ENCODE data around the gene KCNJ1. TPM values are rescaled to one million over a fixed set of nuclear protein-coding genes. Genes with fewer than 3 reads are reported as not detected.

Gene KCNJ1
- polyA plus RNA-seq, 3 donors, result 69.9 to 91.8 (median 71.7) TPM

- no peak for DNase-seq
Measured at GRCh38 chr11:128825050-128825784, 41.9 kb downstream of the KCNJ1 start.

GRCh38 chr11:128824191-128825049 is 42.7 kb downstream of the KCNJ1 start:
- DNase-seq, result peak; percentile 79

DNA sequence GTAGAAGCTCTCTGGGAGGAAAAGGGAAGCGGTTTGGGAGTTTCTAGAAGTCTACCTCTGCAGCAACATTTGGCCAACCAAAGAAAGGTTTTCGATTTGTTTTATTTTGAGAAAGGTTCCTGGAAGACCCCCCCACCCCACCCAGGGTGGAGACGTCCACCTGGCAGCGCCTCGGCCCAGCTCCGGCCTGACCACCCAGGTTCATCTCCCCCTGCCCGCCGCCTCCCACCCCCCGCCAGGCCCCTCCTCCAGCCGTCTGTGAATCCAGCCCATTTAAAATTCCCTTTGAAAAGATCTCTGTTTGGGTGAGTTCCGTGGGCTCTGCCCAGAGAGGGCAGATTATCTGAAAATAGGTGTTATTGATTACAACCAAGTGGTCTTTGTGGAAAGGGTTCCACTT is 43.3 kb downstream of the KCNJ1 start:
- no peak for DNase-seq

GRCh38 chr11:128822130-128822529 is 45.0 kb downstream of the KCNJ1 start:
- no peak for DNase-seq

- DNase-seq, result no peak
Measured at GRCh38 chr11:128821556-128821955, 45.5 kb downstream of the KCNJ1 start.

DNA sequence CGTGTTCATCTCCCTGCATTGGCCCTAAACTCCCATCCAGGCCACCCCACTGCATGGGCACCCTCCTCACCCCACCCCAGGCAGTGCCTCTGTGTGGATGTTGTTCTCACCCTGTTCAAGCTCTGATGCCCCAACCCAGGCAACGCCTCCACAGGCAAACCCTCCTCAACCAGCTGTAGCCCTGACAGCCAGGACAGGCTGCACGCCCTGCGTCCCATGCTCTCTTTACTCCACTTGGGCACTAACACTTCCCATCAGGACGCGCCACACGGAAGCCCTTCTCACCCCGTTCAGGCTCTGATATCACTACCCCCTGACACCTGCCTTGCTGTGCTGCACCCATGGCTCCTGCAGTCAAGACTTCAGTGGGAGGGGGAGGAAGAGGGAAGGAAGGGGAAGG is 47.9 kb downstream of the KCNJ1 start:
- DNase-seq, result no peak

- peak; percentile 84 for DNase-seq
Measured at GRCh38 chr11:128814856-128815705, 52.0 kb downstream of the KCNJ1 start.

DNA sequence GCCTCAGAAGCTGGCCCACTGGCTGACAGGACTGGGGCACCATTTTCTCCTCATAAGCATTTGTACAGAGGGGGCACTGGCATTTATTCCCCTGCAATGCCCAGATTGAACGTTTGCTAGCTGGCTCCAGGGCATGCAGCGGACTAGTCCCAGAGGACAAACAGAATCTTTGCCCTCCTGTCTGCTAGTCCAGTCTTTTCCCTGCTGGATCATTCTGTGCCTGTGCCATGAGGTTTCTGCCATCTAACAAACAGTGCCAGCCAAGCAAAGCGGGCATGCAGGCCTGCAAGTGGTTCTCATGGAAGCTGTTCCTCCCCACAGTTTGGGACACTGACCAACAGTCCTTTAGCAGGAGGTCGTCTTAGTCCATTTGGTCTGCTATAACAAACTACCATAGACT is 53.4 kb downstream of the KCNJ1 start:
- DNase-seq, result no peak

GRCh38 chr11:128810784-128811514 is 56.1 kb downstream of the KCNJ1 start:
- DNase-seq, result no peak

DNA sequence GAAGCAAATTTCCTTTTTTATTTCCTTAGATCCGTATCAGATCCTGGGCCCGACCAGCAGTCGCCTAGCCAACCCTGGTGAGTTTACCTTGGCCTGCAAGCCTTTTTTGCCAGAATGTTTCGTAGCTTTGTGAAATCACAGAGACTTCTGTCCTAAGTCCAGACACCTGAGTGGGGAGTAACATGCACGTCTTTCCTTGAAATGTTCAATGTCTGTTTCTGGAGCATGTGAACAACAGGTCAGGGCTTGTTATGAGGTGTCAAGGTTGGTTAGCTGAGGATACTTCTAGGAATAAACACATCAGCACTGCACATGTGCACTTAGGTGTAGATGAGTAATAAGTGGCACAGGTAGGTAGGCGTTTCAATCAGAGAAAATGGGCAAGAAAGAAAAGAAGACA is 58.0 kb downstream of the KCNJ1 start:
- DNase-seq, result no peak

GRCh38 chr11:128807909-128808308 is 59.2 kb downstream of the KCNJ1 start:
- no peak for DNase-seq

DNA sequence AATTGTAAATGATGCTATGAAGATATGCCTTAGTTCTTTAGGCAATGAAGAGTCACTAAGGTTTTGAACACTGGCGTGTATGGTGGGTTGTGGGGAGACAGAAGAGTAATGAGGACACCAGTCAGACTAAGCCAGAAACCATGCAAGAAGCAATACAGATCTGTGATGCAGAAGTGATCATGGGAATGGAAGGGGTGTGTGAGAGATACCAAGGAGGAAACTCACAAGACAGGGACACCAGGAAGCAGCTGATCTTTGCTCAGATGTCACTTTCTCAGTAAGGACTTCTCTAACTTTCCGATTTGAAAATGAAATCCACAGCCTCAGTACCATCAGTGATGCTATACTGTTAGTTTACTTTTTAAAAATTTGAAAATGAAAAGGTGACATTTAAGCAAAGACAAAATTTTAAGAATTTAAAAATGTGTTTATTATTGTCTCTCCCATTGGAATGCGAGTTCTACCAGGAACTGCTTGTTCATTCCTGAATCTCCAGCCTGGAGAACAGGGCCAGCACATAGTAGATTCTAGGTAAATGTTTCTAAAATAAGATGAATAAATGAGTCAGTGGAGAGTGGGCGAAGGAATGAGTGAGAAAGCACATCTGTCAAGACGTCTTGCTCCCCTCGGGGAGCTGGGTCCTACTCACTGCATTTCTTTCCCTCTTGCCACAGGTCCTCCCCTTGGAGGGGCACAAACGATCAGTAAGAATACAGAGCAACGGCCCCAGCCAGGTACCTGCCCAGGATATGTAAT is 60.4 kb downstream of the KCNJ1 start:
- no peak for DNase-seq

GRCh38 chr11:128804481-128804880 is 62.6 kb downstream of the KCNJ1 start:
- no peak for DNase-seq

DNA sequence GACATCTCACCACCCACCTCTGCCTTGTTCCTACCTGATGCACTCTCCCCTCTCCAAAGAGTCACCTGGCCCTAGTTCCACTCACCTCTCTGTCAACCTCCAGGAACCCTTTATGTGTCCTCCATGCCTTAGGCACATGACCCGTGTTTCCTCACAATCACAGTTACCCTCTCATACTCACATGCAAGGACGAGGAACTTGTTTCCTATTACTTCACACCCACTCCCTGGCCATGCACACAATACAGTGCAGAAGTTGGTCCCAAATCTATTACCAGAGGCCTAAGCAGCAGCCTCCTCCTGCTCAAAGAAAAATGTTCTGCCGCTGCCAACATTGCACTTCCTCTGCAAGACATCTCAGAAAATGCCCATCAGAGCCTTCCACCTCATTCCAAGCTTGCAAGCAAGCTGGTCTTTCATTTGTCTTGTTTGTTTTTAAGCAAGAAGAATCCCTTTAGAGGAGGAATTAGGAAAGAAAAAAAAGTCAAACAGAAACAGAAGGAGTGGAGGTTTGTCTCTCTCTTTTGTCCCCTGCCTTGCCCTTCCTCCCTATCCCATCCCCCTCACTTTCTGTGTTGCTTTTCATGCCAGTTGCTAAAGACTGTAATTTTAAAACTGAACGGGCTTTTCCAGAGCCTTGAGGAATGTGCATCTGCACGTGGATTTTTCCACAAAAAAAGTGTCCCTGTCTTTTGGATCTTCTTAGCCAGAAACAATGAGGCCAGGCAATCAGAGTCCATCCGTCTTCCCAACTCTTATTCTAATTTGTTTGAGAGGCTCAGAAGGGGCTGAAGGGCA is 63.4 kb downstream of the KCNJ1 start:
- no peak for DNase-seq

GRCh38 chr11:128803011-128803410 is 64.1 kb downstream of the KCNJ1 start:
- no peak for DNase-seq

DNA sequence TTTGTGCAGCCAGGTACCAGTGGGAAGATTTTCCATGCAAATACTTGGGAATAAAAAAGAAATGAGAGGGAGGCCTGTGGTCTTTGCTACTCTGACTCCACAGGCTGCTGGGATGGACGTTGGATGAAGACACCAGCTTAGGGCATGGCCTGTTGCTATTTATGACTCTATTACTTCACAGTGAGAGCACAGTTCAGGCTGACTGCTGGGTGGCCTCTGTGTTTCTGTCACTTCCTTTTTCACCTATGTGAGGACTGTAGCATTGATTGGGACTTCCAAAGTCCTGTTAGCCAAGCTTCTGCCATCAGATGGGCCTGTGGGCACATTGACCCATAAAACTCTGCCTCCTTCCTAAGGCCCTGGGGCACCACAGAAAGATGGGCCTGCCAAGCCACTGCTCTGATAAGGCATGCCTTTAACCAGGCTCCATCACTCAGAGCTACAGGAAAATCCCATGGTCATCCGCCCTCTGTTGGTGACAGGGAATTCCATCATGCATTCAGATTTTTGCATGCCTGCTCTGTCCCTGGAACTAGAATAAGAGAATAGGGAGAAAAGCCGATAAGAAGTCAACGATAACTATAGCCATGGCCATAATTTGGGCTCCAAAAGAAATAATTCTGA is 64.6 kb downstream of the KCNJ1 start:
- no peak for DNase-seq

DNA sequence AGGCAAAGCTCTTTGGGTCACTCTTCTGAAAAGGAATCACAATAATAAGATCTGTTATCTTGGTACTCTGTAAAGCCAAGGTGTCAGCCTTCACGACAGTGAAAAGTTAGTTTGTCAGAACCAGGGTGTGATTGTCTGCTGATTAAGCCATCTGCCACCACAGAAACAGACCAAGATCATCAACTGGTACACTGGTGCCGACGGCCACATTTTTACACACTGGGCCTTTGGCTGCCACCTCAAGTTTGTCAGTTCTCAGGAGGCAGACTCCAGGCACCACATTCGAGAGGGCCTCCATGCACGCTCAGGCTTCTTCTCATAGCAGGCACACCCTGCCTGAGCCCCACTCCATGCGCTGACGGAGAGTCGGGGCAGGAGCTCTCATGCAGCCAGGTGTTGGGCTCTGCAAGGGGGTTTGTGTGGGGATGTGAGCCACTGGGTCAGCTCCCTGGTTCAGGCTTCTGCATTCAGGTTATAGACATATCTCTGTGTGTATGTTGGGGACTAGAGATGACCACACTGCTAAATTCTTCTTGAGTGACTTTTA is 66.2 kb downstream of the KCNJ1 start:
- DNase-seq, result no peak

DNA sequence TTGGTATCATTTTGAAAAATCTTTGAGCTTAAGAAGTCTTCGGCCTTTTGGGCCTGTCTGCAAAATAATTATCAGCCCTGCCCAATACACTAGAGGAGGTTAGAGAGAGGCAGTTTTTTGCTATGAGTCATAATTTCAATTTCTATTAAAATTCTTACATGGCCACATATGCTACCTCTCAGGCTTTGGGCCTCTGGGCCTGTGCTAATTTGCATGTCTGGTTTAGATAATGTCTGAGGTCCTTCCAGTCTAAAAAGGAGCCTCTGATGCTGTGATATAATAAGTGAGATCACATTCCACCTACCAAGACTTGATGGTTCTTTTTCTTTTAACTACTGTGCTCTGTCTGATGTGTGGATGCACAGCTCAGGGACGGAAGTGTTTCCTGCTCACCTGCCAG is 70.8 kb downstream of the KCNJ1 start:
- no peak for DNase-seq

GRCh38 chr11:128790196-128790595 is 76.9 kb downstream of the KCNJ1 start:
- peak; percentile 76 for DNase-seq

Data from renal pelvis (tissue), 4 donors.